DMS53 (cell line): ENCODE results near the gene DDR2.
A peak's percentile ranks its signal among the peaks of the same experiment; 100 is the strongest.

ENCODE experiments used
- DNase-seq: peaks from one replicate; lab custom pipeline; 2025; lab: John Stamatoyannopoulos, UW

The DDR2 gene

DNA sequence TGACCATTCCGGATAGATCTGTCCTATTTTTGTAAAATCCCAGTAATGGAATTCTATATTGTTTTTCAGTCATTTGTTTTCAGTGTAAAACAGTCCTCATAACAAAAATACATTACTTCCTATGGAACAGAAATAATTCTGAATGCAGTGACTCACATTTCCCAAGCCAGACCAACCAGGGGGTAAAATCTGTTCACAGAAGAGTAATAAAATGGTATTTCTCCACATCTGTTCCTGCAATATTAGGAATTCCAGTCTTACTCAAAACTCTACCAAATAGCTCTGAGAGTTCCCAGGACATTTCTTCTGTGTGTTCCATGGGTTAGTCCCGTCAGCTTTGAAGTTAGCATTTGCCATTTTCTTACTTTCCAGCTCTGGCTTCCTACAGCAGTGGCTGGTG lies 2.6 kb upstream of the DDR2 start:
- DNase-seq, result no peak

DNA sequence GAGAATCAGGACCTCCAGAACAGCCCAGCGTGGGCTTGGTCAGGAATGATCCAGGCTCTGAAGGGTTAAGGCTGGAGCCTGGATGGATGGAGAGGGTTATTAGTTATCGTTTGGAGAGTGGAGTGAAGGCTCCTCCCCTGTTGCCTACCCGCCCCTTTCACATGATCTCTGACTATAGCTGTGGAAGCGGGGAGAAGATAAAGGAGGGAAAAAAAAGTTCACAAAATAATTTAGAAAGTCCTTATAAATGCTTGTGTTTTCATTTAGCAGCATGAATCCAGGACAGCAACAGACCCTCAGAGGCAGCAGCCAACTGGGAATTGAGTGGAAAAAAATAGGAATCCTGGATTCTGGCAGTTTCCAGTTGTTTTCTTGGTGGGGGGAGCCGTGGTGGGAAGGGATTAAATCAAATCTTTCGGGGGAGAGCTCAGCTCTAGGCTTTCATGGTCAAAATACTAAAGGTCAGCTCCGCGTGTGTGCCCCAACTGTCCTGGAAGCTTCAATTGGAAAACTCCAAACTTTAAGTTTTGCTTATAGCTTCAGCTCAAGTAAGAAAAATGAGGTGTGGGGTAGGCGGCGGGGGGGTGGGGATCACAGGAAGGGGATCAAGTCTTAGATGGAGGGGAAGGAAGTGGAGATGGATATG lies 595 bp upstream of the DDR2 start:
- DNase-seq, result no peak

DNA sequence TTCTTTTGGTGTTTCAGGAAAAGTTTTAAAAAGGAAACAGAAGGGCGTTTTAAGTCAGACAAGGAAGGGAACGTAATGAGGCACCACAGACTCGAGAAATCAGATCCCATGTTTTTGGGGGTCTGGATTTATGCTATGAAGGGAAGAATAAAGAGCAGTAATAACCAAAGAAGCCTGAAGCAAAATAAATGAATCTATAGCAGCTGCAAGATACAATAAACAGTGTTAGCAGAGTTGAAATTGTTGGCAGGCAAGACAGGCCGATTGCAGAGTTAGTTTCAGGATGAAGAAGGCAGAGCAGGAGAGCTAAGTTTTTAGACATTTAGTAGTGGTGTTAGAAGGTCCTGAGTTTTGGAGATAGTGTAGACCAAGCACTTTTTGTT lies 425 bp downstream of the DDR2 start:
- DNase-seq, result no peak

DNA sequence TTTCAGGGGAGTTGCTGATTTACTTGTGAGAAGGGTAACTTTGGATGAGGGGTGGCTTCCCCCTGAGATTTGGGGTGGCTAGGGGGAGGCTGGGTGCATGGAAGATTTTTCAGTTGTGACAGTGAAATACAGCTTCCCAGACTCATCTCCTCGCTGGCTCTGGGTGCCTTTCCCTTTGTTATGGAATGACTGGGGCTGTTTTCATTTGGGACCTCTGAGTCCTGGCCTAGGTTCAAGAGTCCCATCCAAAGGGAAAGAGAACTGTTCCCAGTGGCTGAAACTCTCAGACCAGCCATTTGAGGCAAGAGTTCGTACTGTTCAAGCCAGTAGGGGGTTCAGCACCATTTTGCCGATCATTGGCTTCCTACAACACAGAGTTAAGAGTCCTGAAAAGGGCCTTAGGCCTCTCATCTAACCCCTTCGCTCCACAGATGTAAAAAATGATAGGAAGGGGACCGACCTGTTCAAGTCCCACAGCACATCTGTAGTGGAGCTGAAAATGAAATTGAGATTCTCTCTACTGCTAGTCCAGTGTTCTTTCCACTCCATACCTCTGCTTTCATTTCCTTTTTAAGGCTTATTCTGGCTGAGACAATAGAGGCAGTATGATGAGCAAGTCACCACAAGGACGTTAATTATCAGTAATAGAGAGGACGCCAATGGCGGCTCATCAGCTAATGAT lies 958 bp downstream of the DDR2 start:
- no peak for DNase-seq

DNA sequence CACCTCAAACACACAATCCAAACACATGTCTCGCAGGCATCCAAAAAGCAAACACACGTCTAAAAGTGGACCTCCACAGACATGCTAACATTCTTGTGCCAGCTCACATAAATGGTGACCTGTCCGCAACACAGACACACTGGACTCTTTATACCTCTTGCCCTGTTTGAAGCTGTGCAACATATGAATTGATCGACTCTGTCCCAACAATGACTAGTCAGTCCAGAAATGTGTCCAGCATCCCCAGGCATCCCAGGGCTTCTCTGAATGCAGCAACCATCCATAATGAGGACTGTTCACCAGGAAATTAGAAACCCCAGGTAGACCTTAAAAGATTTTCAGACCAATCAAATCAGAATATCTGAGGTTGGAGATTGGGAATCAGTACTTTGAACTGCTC lies 3.2 kb downstream of the DDR2 start:
- DNase-seq, result no peak

DNA sequence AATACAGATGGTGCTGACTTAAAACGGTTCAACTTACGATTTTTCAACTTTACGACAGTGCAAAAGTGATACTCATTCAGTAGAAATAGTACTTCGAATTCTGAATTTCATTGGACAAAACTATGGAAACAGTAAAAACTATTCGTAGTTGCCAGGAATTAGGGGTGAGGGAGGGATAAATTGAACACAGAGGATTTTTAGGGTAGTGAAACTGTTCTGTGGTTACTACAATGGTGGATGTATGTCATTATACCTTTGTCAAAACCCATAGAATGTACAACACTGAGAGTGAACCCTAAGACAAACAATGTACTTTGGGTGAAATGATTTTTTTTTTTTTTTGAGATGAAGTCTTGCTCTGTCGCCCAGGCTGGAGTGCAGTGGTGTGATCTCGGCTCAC lies 7.5 kb downstream of the DDR2 start:
- no peak for DNase-seq

DNA sequence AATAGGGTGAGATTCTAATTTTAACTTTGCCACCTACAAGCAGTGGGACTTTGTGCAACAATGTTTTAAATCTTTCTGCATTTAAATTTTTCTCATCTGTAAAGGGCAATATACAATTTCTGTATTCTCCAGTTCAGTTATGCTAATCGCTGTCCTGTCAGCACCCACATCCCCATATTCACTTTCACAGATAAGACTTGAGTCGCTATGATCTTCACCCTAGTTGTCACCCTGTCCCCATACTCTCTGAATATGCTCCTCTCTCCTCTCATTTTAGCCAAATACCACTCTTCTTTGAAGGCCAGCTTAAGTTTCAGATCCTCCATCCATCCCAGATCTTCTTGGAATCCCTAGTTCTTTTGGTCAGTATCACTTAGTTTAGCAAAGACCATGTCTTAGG lies 8.8 kb downstream of the DDR2 start:
- no peak for DNase-seq

DNA sequence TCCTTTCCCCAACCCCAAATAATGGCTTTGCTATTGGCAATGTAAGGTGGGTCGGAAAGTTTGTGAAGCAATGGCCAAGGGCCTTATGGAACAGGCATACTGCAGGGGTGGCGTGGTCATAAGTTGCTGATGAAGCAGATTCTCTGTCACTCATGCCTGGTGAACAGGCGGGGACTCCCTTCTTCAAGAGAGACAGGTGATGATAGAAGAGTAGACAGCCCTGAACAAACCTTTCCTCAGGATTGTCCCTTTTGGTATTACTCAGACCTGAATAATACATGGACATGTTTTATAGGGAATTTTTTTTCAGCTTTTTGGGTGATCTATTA lies 12.7 kb downstream of the DDR2 start:
- no peak for DNase-seq

DNA sequence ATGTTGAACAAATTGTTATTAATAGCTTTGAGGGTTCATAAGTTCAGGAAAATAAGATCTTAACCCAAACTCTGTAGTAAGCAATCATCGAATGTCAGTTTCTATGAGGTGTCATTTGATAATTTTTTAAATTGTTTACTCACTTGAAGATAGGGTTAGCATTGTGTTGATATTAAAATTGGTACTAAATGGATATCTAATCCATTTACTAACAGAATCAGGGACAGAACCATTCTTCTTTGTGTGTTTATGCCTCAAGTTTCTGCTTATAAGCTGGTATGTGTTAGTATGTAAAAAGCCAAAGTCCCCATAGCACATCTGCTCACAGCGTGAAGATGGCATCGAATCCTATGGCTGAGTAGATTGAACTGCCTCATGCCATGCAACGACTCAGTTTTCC lies 13.4 kb downstream of the DDR2 start:
- DNase-seq, result no peak

DNA sequence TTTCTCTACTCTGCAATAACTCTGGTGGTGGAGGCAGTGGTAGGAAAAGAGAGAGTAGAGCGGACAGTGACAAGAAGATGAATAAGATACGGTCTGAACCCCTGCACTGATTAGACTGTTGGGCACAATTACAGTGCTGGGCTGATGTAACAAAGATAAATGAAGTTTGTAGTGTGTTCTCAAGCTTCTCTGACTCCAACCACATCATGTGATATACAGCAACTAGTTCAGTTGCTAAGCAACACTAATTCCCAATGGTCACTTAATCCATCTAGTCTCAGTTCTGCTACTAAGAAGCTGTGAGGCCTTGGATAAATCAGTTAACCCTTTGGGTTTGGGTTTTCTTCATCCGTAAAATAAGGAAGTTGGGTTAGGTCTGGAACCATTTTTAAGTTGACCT lies 17.3 kb downstream of the DDR2 start:
- no peak for DNase-seq

DNA sequence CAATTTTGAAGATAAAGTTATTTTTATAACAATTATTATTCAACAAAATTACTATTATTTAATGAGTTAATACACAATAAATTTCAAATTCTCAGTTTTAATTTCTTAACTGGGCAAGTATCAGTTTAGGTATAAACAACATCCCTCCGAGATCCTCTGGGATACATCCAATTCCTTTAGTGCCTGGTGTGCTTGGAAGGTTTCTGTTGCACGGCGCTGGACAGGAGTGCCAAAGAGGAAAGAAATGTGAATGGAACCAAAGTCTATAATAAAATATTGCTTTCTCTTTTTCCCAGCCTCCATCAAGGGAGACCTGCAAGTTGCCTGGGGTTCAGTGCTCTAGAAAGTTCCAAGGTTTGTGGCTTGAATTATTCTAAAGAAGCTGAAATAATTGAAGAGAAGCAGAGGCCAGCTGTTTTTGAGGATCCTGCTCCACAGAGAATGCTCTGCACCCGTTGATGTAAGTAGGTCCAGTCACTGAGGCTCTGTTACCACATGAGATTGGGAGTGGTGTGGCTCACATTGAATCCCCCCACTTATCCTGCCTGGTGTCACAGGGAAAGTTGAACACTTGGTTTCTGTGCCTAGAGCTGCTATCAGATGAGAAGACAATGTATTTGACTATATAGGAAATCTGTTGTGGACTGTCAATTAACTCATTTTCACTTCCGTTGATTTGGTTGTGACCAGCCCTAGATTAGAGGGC lies 22.8 kb downstream of the DDR2 start:
- DNase-seq, result no peak

DNA sequence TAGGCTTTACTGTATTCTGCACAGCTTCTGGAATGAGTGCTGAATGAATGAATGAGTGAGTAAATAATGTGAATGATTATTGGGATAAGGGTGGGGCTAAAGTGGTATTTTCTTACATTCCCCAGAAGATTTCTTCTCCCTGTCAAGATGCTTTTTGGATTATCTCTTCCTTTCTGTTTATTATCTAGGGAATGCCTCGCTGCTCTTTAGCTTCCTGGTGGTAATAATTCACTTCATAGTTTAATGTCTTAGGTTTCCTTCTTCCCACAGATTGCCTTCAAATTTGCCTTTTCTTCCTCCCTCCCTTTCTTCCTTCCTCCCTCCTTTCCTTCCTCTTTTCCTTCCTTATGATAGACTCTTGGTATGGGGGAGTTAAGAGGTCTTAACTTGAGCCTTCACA lies 24.0 kb downstream of the DDR2 start:
- DNase-seq, result no peak

DNA sequence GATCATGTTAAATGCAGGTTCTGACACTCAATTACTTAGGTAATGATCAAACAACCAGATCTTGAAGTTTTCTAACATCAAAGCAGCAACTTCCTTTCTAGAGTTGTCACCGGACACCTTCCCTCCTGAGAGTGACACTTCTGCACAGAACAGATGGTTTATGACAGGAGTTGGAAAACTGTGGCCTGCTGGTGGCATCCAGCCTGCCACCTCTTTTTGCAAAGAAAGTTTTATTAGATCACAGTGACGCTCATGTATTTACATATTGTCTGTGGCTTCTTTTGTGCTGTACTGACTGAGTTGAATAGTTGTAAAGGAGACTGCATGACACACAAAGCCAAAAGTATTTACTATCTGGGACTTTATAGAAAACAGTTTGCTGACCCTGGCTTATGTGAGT lies 28.3 kb downstream of the DDR2 start:
- DNase-seq, result peak; percentile 9

DNA sequence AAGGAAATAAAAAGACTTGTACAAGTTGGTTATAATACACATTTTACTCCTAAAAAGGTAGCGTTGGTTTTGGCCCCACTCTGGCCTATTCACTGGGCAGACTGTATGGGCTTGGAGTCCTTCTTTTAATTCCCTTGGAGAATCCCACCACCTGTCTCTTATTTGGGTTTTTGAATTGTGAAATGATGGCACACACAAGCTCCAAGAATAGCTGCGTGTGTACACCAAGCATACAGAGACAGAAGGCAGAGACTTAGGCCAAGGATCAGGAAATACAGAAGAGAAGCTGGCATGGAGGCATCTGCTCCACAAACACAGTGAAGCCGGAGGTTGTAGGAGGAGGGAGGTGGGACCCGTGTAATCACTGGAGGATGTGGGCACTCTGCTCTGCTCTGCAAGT lies 29.1 kb downstream of the DDR2 start:
- no peak for DNase-seq

DNA sequence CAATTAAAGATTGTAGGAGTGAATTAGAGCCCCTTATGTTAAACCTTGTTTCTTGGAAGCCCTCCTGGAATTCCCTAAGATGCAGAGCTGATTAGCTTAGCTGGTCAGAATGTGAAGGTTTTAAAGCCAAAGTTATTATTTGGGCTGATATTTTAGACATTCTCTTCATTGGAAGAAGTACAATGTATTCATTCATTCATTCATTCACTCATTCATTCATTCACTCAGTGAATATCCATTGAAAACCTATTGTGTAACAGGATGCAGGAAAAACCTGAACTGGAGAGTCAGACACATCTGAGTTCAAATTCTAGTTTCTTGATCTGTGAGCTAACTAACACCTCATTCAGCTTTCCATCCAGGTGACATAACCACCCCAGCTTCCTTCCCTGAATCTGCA lies 29.7 kb downstream of the DDR2 start:
- no peak for DNase-seq

DNA sequence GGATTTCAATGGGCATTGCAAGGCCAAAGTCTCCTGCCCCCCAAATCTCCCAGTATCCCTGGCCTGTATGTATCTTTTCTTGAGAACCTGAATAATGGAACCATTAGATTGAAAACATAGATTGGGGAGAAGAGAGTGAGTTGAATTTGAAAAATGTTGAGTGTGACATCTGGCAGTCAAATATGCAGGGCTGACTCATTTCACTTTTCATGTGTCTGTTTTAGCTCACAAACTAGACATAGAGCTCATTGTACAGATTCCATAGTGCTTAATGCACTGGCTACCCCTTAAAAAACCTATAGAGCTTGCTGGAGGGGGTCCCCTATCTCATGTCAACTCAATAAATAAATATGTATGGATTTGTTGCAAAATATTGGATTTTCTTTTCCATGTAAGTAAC lies 30.8 kb downstream of the DDR2 start:
- peak; percentile 9 for DNase-seq

DNA sequence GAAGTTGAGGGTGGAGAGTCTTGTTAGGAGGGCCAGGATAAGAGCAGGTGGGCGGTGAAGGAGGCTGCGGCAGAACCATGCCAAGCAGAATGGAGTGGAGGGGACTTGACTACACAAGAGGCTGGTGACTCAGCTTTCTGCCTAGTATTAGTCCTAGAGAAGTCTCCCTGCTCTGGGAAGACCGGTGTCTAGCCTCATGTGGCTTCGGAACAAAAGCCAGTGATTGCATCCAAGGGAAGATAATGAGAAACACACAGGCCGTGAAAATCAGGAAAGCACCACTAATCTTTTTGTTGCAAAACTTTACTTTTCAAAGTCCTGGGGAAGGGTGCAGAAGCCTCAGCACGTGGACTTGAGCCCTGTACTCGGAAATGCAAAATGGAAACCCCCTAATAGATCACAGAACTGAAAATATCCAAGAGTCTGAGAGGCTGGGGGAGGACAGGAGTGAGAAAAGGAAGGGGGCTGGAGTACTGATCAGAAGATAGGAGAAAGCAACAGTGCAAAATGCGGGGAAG lies 31.4 kb downstream of the DDR2 start:
- DNase-seq, result peak; percentile 72

DNA sequence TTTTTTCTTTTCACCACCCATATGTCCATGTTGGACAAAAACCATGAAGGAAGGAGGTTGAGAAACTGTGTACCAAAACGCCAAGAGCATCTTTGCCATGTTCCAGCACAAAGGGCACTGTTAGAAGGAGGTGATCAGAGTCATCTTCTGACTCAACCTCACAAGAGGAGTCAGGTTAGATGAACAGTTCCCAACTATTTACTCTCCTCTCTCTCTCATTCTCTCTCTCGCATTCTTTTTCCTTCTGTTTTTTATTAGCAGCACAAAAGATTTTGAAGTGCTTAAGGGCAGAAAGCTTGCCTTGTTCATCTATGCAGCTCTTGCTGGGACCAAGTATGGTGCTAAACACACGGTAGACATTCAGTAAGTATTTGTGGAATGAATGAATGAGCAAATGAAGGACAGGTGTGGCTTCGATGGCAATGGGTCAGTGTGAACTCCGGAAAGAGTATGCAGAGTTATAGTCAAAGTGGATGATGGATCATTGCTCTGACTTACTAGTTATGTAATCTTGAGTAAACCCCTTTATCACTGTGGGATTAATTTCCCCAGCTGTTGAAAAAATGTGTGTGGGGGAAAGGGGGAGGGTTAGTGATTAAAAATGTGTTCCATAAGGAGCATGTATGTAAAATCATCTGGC lies 33.9 kb downstream of the DDR2 start:
- no peak for DNase-seq

DNA sequence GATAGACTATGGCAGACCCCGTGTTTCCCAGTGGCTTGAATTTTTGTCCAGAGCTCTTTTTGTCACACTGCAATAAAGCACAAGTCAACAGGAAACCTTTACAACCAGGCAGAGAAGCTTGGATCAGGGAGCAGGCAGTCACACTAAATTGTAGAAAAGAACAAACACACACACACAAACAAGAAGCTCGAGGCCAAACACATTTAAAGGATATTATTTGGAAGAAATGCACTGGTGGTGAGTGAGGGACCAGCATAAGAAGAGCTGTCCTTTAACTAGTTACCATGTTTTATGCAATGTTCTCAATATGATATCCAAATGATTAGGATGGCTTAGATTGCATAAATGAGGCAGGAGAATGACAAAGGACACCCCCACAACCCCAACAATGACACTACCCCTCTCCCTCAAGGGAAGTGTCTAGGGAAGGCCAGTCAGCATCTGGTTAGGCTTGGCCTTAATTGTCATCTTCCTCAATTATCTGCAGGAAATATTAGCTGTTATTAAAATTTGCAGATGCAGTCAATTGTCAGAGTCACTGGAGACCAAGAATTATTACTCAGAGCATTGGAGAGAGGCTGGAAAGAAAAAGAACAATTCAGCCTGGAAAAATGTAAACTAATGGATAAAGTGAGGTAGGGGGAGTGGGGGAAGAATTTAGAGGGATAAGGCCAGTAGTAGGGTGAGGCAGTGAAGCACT lies 35.3 kb downstream of the DDR2 start:
- no peak for DNase-seq

DNA sequence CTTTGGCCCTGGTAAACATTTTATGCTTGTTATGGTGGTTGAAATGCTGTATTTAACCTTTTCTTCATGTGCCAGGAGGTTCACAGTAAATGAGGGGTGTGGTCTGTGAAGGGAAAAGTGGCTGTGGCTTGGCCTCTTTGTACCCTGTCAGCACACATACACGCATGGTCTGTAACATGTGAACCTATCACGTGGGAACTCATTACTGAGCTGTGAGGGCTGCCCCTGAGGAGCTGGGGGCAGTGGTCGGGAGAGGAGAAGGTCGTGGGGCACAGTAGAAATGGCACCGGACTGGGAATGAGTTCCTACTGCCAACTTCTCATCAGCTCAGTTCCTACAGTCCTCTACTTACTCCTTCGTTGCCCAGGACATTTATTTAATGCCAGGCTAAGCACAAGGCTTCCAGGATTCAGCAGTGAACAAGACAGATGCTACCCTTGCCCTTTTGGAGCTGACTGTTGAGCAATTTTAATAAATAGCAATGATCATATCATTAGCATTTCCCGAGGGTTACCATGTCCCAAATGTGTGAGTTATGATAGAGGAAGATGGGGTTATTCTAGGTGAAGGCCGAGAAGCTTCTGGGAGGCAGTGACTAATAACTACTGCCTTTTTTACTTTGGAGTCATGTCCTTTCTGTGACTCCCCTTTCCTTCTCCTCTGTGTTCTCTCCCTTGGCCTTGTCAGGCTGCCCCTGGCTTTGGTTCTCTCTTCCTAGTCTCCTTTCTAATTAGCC lies 38.8 kb downstream of the DDR2 start:
- no peak for DNase-seq

DNA sequence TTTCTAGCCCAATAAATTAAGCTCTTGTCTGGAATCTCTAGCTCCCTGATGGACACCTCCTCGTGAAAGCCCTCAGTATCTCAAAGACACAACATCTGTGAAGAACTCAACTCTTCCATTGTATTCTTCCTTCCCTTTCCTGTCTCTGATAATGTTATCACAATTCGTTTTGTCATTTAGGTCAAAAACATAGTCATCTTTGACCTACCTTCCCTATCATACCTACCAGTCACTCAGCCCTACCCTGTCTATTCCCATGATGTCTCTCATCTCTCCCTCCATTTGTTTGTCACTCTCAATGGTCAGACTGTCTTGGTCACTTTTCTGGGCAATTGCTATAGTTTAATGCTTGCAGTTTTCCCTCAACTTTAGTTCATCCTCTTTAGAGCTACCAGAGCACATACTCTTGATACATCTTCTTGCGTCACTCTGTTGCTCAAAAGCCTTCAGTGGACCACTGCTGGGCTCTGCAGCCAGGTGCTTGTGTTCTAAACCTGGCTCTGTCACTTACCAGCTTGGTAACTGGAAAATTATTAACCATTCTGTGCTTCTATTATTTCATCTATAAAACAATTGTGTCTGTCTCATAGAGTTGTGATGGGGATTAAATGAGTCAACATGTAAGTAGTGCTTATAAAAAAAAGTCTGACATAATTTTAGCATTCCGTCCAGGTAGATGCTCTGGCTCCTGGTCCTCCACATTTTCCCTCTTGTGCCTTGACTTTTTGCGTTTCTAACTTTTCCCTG lies 39.6 kb downstream of the DDR2 start:
- DNase-seq, result peak; percentile 16
